HFFc6 (cell line): ENCODE data around the gene PLAGL2. TPM values are rescaled to one million over a fixed set of nuclear protein-coding genes. Genes with fewer than 3 reads are reported as not detected.

Source experiments
- DNase-seq: peaks from one replicate; pipeline ENCODE4 v3.0.0-alpha.2; 2018
- H3K27ac Mint-ChIP-seq: 2 replicates; pipeline ENCODE4 v1.8.0; 2020; ENCODE audit warnings: mild to moderate bottlenecking, mixed read lengths
- H3K27me3 Mint-ChIP-seq: 2 replicates; pipeline ENCODE4 v1.8.0; 2021; ENCODE audit warnings: mild to moderate bottlenecking, moderate library complexity, mixed read lengths; ENCODE audit not compliant: insufficient read depth
- H3K36me3 Mint-ChIP-seq: 2 replicates; pipeline ENCODE4 v1.8.0; 2021; ENCODE audit warnings: low read depth, mixed read lengths
- H3K4me1 Mint-ChIP-seq: 2 replicates; pipeline ENCODE4 v1.8.0; 2020; ENCODE audit warnings: low read depth, mixed read lengths
- H3K4me3 Mint-ChIP-seq: 2 replicates; pipeline ENCODE4 v1.8.0; 2020; ENCODE audit warnings: mild to moderate bottlenecking, moderate library complexity, mixed read lengths
- H3K9me3 Mint-ChIP-seq: 2 replicates; pipeline ENCODE4 v1.8.0; 2020; ENCODE audit warnings: mild to moderate bottlenecking, mixed read lengths
- CTCF ChIP-seq: fragments of 200-600 bp; sonication (generic); IDR thresholded peaks from 2 replicates; pipeline ENCODE4 v1.5.0; 2021; ENCODE audit warnings: antibody characterized with exemption, mild to moderate bottlenecking
- total RNA-seq, 6 experiments: library from RNA; stranded (reverse); fragmentation: NEBNext Ultra II Directional; extraction: Animal tissue kit (Norgen Biotek cat#: 25700); gene quantifications; 2 replicates in 1 of 6; 3 replicates in 5 of 6; pipeline ENCODE4 v1.2.3, GENCODE V29; 2021

Gene PLAGL2
- total RNA-seq, 6 experiments from 2014 or later, result 8.5 to 11.1 (median 9.5) TPM

GRCh38 chr20:32234135-32234808 lies 26.7 kb upstream of the PLAGL2 start:
- H3K27me3 Mint-ChIP-seq, result no peaks in the 10 kb centered on the region; the same call in none of the 2 replicates
- H3K4me3 Mint-ChIP-seq, result no peak overlapping the region
- no peaks in the 10 kb centered on the region for H3K9me3 Mint-ChIP-seq
- peaks cover 38% of the 10 kb centered on the region for H3K36me3 Mint-ChIP-seq
- peaks cover 13% of the 10 kb centered on the region for H3K4me1 Mint-ChIP-seq
- no peak for TF ChIP-seq CTCF
- DNase-seq, result no peak
- no peak overlapping the region for H3K27ac Mint-ChIP-seq

- TF ChIP-seq CTCF, result no peak
- no peak for DNase-seq
- Mint-ChIP-seq H3K27me3 (no peaks in the 10 kb centered on the region; the same call in none of the 2 replicates), H3K36me3 (peaks cover 48% of the 10 kb centered on the region), H3K4me1 (peaks cover 13% of the 10 kb centered on the region), H3K27ac (no peak overlapping the region), H3K9me3 (no peaks in the 10 kb centered on the region), H3K4me3 (no peak overlapping the region)
Measured at GRCh38 chr20:32233286-32233685, 25.7 kb upstream of the PLAGL2 start.

GRCh38 chr20:32232326-32232886 lies 24.9 kb upstream of the PLAGL2 start:
- H3K36me3 Mint-ChIP-seq, result peaks cover 51% of the 10 kb centered on the region
- no peak overlapping the region for H3K27ac Mint-ChIP-seq
- no peaks in the 10 kb centered on the region for H3K9me3 Mint-ChIP-seq
- peaks cover 13% of the 10 kb centered on the region for H3K4me1 Mint-ChIP-seq
- no peak for DNase-seq
- no peak overlapping the region for H3K4me3 Mint-ChIP-seq
- H3K27me3 Mint-ChIP-seq, result no peaks in the 10 kb centered on the region; the same call in none of the 2 replicates
- TF ChIP-seq CTCF, result no peak

- no peaks in the 10 kb centered on the region; the same call in none of the 2 replicates for H3K27me3 Mint-ChIP-seq
- H3K27ac Mint-ChIP-seq, result no peak overlapping the region
- no peak overlapping the region for H3K4me3 Mint-ChIP-seq
- no peak for TF ChIP-seq CTCF
- peaks cover 51% of the 10 kb centered on the region for H3K36me3 Mint-ChIP-seq
- H3K9me3 Mint-ChIP-seq, result no peaks in the 10 kb centered on the region
- DNase-seq, result no peak
- peaks cover 13% of the 10 kb centered on the region for H3K4me1 Mint-ChIP-seq
Measured at GRCh38 chr20:32231847-32232246, 24.3 kb upstream of the PLAGL2 start.

GRCh38 chr20:32231245-32231644 lies 23.7 kb upstream of the PLAGL2 start:
- H3K27ac Mint-ChIP-seq, result 0 out of 2 replicates have a peak overlapping the region, but pooled peaks have one; percentile 4
- H3K4me1 Mint-ChIP-seq, result peaks cover 13% of the 10 kb centered on the region
- no peaks in the 10 kb centered on the region; the same call in none of the 2 replicates for H3K27me3 Mint-ChIP-seq
- no peak for DNase-seq
- no peaks in the 10 kb centered on the region for H3K9me3 Mint-ChIP-seq
- no peak overlapping the region for H3K4me3 Mint-ChIP-seq
- H3K36me3 Mint-ChIP-seq, result peaks cover 51% of the 10 kb centered on the region
- no peak for TF ChIP-seq CTCF
